Hypothalamus (tissue), 51 donors: ENCODE results near the gene PTPRN2.

Experiments
- DNase-seq, 51 donors: peaks; one replicate each; lab custom pipeline; 2025; lab: John Stamatoyannopoulos, UW

Gene PTPRN2

DNA sequence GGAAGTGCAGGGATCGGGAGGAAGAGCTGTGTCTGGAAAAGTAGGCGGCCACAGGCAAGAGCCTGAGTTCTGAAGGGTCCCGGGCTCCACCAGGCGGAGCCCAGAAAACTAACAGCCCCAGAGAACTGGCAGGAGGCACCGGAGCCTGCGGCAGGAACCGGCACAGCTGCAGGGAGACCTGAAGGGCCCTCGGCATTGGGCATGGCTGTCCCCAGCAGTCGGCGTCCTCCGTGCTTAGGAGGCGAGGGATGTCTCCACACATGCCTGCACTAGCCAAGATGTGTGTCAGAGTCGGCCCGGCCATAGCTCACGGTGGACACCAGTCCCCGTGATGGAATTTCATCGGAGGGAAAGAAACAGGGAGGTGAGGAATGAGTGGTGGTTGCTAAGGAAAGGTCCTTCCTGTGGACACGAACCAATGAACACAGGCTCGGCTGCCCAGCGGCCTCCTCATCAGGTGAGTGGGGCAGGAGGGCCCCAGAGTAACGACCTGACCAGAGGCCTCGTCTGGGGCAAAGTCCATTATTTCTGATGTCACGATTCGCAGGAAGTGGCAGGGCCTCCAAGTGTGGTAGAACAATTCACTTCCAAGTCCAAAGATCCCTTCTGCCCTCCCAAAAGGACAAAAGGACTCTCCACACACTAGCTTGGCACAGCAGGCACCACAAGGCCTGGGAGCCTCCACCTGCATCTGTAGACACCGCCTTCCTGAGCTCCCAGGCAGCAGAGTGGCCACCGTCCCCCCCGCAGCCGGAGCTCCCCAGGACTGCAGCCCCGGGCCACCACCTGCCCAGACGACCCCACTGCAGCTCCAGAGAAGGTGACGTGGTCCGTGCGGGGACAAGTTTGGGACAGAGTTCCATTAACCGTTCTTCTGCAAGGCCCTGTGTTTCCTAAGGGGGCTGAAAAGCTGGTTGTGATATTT lies 444.2 kb downstream of the PTPRN2 start:
- DNase-seq, result no peak

DNA sequence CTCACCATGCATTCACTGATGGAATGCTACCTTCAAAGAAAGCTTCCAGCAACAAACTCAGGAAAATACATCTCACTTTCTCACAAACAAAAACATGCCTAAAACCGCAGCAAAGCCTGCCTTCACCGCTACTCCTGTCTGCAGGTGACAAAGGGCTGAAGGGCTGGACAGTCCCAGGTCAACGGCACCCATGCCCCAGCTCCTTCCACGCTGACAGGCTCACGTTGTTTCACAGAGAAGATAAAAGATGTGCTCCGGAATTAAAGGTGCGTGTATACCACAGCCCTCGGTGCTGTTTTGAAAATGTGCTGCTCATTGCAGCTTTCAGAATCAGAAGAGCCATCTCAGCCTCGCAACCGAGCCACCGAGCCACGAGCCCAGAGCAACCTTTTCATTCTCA lies 445.0 kb downstream of the PTPRN2 start:
- no peak for DNase-seq

DNA sequence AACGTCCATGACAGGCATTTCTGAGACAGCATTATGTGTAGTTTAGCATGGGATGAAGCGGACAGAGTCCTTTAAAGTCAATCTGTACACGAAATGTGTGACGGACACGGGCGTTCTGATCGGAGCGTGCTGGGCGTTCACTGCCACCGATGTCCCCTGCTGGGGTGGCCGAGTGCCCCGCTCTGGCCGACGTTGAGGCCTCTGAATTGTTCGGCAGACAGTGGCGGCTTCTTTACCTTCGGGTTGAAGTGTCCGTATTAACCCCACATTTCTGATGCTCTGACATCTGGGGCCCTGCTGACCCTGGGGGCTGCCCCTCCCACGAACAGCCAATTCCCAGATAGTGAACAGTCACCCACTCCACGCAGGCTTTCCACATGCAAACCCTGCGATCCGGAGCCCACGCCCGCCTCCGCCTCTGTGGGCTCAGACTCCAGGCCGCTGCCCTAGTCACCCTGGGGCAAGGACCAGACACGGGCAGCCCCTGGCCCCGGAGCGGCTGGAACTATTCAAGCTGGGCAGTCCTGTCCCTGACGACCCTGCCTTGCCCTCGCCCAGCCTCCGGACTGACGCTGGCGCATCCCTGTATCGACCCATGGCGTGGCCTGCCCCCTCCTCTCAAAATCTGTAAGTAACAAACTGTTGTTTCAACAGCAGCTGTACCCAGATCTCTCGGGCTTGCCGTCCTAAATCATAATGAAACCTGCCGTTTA lies 445.7 kb downstream of the PTPRN2 start:
- no peak for DNase-seq

DNA sequence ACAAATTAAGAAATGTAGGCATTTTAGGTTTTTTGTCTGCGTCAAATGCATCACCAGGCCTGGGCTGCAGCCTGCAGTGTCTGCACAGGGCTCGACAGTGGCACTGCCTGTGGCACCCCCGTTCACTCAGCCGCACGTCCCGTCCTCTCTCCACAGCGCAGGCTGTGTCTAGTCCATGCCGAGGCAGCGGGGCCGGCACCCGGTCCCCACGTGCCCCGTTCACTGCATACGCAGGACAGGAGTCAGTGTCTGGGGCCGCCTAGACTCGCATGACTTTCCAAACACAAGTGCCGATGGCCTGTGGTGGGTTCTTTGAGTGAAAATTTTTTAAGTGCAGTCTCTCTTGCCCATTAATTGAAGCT lies 446.4 kb downstream of the PTPRN2 start:
- DNase-seq, result no peak

DNA sequence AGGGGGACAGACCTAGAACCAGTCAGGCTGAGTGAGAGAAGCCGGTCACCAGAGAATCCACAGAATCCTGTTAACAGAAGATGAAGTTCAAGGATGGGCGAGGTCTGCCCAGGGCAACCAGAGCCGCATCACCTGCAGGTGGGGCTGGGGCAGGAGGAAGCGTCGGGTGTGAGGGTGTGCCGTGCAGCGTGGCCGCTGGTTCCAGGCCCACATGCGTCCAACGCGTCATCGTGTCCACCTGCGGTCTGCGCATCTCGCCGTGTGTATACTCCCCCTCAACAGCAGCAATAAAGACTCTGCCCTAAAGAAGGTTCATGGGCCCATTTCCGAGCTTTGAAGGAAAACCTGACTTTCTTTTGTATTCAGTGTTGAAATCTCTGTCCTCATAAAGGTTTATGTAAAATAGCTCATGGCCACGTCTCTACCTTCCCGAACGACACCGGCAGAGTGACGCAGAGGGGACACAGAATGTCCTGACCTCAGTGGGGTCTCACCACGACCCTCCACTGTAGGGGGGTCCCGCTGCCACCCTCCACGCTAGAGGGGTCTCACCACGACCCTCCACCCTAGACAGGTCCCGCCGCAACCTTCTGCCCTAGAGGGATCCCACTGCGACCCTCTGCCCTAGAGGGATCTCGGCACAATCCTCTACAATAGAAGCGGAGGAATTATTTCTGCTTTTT lies 446.9 kb downstream of the PTPRN2 start:
- no peak for DNase-seq

DNA sequence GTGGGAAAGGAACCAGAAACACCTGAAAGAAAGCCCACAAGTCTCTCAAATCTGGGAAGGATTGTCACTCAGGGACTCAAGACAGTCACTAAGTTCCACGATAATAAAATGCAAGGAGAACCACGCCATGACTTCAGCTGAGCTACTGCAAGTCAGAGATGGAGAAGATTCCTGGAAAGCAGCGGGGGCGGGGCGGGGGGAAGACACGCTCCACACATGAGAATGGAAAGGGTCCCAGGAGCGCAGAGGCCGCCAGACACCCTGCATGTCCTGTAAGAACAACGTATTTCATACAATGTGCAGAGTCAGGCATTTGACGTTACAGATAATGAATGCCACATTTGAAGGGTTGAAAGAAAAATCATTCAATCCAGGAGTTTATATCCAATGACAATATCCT lies 448.1 kb downstream of the PTPRN2 start:
- no peak for DNase-seq

DNA sequence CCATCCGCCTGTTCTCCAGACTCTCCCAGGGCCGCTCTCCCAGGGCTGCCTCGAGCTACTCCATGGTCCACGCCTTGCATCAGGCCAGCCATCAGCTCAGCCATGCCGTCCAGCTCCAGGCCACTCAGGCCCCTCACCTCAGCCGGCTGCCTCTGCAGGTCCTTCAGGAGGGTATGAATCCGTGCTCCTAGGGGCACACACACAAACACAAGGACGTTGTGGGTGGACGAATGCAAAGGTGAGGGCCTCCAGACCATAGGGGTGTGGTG lies 449.4 kb downstream of the PTPRN2 start:
- no peak for DNase-seq

DNA sequence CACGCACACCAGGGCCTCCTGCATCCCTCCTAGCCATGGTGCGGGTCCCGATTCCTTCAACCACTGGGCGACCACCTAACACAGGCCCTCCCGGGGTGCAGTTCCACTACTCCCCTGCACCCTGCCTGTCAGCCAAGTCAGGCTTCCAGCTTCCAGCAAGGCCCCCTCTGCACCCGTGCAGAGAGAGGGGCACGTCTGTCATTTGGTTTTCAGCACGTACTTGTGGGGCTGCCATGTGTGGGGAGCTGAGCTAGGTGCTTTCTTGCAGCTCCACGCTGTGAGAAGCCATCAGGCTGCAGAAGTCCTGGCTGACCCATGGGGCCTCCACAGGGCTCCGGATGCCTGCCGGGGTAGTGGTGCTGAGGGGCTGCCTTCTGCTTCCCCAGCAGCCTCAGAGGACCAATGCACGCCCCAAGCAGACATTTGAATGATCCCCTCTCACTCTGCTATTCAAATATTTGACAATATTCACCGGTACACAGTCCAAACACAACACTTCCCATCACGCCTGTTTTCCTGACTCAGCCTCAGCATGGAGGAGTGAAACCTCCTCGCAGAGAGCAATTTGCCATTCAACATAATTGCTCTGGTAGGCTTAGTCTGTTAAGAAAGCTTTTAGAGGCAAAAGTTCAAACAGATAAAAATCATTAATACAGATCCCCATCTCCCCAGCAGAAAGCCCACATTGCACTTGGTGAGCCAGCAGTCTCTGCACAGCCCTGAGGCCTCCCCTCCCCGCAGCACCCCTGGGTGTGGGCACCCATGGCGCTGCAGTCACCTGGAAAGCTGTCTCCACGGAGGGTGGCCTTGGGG lies 449.9 kb downstream of the PTPRN2 start:
- no peak for DNase-seq

DNA sequence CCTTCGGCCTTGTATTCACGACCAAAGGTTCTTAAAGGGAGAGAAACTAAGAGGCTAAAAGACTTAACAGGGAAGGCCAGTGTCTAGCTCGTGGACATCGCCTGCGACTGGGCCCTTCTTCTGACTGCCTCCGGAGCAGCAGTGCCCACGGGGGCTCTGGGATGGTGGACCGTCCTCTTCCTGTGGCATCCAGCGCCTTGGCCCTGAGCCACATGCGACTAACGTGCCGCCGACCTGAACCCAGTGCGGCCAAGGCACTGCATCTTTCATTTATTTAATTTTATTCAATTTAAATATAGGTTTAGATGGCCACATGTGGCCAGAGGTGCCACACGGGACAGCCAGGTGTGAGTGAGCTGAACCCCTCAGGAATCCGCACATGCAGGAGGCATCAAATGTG lies 451.7 kb downstream of the PTPRN2 start:
- no peak for DNase-seq

DNA sequence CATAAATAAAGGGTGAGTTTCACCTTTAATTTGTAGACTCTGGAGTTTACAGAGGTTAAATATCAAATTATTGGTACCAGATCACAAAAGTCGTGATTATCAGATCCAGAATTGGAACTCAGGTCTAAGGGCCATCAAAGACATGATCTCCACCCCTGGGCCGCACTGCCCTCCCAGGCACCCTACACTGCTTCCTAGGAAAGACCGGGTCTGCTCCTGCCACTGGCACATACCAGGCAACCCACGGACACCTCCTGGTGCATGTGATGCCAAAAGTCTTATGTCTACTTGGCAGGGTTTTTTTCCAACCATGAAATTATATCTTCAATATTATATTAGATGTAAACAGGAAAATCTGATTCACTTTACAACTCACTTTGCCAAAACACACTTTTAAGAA lies 452.8 kb downstream of the PTPRN2 start:
- DNase-seq, result no peak

DNA sequence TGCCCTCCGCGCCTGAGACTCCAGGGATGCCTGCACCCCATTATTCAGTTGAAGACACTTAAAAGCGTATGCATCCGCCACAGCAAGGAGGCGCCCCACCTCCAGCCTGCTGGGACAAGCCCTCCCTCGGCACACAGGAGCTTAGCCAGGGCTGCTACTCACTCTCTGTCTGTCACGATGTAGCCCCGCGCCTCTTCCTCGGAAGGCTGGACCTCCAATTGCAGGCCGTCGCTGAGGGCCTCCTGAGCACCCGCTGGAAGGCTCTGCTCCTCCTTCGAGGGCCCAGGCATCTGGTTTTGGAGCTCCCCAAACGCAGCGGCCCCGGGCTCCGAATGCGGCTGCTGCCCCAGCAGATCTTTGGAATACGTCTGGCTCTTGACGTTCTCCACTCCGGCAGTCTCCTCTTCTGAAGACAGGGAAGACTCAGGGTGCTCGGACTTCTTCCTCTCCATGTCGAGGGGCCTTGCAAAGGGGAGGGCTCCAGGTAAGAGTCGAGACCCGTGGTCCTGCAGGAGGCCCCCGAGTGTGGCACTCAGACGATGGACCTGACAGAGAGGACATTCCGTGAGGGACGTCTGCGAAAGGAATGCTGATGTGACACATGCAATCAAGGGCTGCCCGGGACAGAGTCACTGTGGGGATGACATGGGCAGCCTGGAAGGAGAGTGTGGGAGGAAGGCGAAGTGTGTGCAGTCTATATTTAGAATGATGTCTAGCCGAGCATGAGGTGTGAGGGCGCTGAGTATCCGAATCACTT lies 453.9 kb downstream of the PTPRN2 start:
- no peak for DNase-seq

DNA sequence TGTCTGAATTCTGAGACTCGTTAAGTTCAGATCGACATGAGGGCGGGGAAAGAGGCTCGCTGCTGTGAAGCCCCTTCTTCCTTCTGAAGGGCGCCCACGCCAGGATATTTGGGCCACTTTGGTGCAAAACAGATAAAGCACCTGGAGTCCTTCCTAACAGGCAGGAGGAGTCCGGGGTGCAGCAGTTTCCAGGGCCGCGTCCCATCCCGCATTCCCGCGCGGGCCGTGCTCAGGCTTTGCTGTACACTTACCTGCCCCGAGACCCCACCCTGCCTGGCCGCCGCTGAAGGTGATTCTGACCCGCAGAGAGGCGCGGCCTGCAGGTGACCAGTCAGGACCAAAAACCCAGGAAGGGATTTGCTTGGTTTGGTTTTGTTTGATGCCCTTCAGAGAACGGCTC lies 454.6 kb downstream of the PTPRN2 start:
- no peak for DNase-seq

DNA sequence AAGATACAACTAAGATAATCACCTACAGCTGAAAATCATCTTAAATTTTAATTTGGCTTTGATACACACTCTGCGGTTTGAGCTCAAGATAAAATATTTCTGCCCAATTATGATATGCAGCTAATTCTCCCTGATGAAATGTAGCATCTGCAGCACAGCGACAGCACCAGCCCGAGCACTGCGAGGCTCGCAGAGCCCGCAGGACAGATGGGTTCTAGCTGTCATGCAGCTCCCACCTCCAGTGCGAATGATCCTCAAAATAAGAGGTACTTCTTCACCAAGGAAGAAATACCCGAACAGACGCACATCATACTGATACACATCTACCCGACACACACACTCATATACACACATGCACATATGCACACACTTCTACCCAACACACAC lies 457.6 kb downstream of the PTPRN2 start:
- DNase-seq, result no peak

DNA sequence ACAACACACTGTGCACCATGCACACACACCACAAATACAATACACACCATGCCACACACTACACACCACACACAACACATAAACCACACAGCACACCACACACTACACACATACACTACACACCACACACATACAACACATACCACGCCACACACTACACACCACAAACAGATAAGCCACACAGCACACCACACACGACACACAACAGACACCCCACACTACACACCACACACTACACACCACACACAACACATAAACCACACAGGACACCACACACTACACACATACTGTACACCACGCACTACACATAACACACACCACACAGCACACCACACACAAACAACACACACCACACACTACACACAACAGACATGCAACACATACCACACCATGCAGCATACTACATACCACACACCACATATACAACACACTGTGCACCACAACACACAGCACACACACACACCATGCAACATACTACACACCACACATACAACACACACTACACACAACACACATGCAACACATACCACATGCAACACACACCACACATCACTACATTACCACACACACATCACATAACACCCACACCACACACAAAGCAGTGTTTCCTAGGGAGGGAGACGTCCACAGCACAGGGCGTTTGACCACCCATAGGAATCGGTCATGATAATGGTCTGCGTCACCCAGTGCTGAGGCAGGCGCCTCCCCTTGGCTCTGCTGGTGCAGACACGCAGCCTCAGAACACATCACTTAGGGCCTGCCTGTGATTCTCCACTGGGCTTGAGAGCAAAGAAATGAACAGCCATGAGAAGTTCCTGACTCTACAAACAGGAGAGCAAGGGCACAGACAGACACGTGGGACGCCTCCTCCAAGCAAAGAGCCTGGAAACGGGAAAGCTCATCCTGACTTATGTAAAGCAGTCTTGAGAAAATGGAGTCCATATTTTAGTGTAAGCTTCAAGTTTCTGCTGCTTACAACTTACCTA lies 458.3 kb downstream of the PTPRN2 start:
- DNase-seq, result no peak

DNA sequence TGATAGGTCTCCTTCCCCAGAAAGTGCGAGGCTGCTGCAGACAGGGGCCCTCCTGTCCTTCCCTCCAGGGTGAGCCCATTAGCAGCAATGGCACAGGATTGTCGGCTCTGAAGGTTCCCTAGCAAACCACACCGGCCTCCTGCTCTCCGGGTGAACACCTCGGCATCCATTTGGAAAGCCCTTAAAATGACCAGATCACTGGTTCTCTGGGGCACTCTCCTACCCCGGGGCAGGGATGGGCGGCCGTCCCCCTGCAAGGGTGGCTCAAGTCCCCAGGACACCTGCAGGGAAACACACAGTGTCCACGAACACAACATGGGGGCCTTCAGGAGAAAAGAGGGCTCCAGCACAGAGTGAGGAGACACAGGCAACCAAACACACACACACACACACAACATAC lies 459.1 kb downstream of the PTPRN2 start:
- DNase-seq, result no peak

DNA sequence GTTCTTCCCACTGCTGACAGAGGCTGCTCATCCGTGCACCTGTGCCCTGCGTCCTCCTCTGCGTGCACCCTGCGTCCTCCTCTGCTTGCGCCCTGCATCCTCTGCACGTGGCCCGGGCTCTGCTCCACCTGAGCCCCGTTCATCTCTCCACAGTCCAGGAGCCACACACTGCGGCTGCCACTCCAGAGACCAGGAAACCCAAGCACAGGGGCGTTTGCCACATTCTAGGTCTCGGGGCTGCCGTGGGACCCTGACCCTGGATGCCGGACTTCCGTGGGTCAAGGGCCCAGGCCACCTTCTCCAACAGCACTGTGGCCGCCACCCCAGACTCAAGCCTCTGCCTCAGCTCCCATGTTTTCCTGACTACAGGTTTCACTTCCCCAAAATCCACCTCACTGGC lies 460.4 kb downstream of the PTPRN2 start:
- DNase-seq, result no peak

DNA sequence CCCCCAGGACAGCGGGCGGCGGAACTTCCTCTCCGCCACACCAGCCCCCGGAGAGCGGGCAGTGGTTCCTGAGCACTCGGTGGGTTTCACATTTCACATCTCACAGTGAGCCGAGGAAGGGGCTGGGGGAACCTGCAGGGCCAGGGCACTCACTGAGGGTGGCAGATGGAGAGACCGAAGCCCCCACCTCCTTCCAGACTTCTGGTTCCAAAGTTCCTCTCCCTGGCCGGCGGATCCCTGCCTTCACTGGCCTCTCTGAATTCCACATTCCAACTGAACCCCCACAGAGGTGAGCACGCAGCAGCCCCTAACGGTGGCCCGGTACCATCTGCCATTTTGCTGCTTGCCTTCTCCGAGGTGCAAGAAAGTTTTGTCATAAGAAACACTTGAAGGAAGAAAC lies 461.0 kb downstream of the PTPRN2 start:
- no peak for DNase-seq

DNA sequence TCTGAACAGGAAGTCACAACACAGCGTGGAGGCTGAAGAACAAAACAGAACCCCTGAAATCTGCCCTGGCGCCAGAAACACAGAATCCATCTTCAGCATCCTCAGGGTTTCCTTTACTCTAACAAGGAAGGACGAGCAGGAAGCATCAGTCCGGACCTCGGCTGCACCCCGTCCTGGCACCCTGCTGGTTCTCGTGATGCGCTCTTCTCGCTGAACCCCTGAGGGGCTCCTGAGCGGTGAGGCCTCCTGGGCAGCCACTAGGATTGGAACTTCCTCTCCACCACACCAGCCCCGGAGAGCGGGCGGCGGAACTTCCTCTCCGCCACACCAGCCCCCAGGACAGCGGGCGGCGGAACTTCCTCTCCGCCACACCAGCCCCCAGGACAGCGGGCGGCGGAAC lies 461.9 kb downstream of the PTPRN2 start:
- no peak for DNase-seq

DNA sequence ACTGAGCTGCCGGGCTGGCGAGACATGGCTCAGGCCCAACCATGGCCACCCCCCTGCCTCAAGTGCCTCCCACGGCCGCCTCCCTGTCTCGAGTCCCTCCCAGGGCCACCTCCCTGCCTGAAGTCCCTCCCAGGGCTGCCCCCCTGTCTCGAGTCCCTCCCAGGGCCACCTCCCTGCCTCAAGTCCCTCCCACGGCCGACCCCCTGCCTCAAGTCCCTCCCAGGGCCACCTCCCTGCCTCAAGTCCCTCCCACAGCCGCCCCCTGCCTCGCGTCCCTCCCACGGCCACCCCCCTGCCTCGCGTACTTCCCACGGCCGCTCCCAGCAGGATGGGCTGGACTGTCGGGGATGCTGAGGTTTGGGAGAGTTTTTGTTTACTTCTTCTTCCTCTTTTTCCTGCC lies 462.5 kb downstream of the PTPRN2 start:
- no peak for DNase-seq
